Uterus (tissue), 4 donors: ENCODE data around the gene R3HDM2. TPM values are rescaled to one million over a fixed set of nuclear protein-coding genes. Genes with fewer than 3 reads are reported as not detected.
A peak's percentile ranks its signal among the peaks of the same experiment; 100 is the strongest.

Experiments used
- DNase-seq, 2 donors: peaks; one replicate each; pipeline ENCODE4 v3.0.0-alpha.2; 2019 to 2020
- H3K27ac ChIP-seq, 2 donors: fragments of 200-600 bp; sonication (generic); 1 replicate in 1 of 2; 2 replicates in 1 of 2; pipeline ENCODE4 v1.5.1; 2016 to 2018
- H3K27me3 ChIP-seq, 2 donors: fragments of 200-600 bp; sonication (generic); one replicate each; pipeline ENCODE4 v1.5.1; 2018 to 2019; ENCODE audit warnings: control low read depth in 1 of 2
- H3K36me3 ChIP-seq, 2 donors: fragments of 200-600 bp; sonication (generic); one replicate each; pipeline ENCODE4 v1.5.1; 2019; ENCODE audit warnings: control low read depth in 1 of 2
- H3K4me1 ChIP-seq, 2 donors: fragments of 200-600 bp; sonication (generic); one replicate each; pipeline ENCODE4 v1.5.1; 2018 to 2019; ENCODE audit warnings: control low read depth in 1 of 2
- H3K4me3 ChIP-seq, 2 donors: fragments of 200-600 bp; sonication (generic); 1 replicate in 1 of 2; 2 replicates in 1 of 2; pipeline ENCODE4 v1.5.1; 2018 to 2019; ENCODE audit warnings: mild to moderate bottlenecking in 1 of 2
- H3K9me3 ChIP-seq, 2 donors: fragments of 200-600 bp; sonication (generic); one replicate each; pipeline ENCODE4 v1.5.1; 2019; ENCODE audit warnings: control low read depth in 1 of 2
- POLR2A ChIP-seq, 2 donors: fragments of 450-650 bp; IDR thresholded peaks; one replicate each; pipeline ENCODE4 v1.6.1; 2016; ENCODE audit warnings: antibody characterized with exemption in 2 of 2, mild to moderate bottlenecking in 1 of 2, moderate library complexity in 1 of 2
- intact Hi-C: fragments of 100-400 bp; cut with DNase I; formaldehyde crosslinking; loops from one replicate; pipeline ENCODE4 v1.15.1; 2023; ENCODE audit warnings: low total_unique reads
- total RNA-seq, 4 donors: library from RNA; depleted of rRNA in 3 of 4; stranded (reverse); fragments of >200 nt in 3 of 4; gene quantifications; one replicate each; pipeline versions ENCODE4 v1.1.0 to v1.2.4, GENCODE V29; 2014 to 2023
- TF ChIP-seq, protein P1 (sequence below), 4 experiments: fragments of 200-600 bp in 2 of 4; fragments of 450-650 bp in 2 of 4; sonication (generic) in 2 of 4; IDR thresholded peaks; one replicate each; pipeline ENCODE4 v1.5.1; 2016 to 2019; ENCODE audit warnings: antibody characterized with exemption in 4 of 4, mild to moderate bottlenecking in 2 of 4, moderate library complexity in 1 of 4
- donor health status: DM: yes; HTN: yes; CAD: no.

R3HDM2 gene
- total RNA-seq, 4 donors from 2014 or later: 9.4 to 89.0 (median 34.2) TPM

DNA sequence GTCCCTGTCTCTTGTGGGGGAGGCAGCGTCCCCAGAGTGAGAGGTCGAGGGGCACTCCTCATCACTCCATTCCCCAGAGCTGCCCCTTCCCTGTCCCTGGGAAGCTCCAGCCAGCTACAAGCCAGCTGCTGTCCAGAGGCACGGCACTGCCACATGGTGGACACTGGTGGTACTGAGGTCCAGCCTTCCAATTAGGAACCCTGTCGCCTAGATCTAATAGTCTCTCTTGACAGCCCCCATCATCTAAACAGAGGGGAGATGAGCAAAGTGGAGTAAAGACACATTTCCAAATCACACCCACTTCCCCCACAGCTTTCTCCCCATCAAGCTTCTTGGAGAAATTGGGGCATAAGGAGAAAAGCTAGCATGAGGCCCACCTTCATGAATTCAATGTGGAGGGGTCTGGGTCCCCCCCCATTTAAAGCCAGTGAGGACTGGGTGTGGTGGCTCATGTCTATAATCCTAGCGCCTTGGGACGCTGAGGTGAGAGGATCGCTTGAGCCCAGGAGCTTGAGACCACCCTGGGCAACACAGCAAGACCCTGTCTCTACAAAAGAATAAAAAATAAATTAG is 22.2 kb upstream of the R3HDM2 start:
- Histone ChIP-seq H3K27ac (peak overlapping the region in 1 of 2 donors; percentile 57), H3K4me3 (no peak overlapping the region), H3K9me3 (no peaks in the 10 kb centered on the region), H3K4me1 (peaks cover 0 to 7% of the 10 kb centered on the region in 2 donors), H3K27me3 (no peaks in the 10 kb centered on the region), H3K36me3 (no peaks in the 10 kb centered on the region)
- intact Hi-C loops: no loop called here
- no peak for TF ChIP-seq POLR2A (IDR thresholded peaks at IDR 0.05)
- TF ChIP-seq, protein P1, sequence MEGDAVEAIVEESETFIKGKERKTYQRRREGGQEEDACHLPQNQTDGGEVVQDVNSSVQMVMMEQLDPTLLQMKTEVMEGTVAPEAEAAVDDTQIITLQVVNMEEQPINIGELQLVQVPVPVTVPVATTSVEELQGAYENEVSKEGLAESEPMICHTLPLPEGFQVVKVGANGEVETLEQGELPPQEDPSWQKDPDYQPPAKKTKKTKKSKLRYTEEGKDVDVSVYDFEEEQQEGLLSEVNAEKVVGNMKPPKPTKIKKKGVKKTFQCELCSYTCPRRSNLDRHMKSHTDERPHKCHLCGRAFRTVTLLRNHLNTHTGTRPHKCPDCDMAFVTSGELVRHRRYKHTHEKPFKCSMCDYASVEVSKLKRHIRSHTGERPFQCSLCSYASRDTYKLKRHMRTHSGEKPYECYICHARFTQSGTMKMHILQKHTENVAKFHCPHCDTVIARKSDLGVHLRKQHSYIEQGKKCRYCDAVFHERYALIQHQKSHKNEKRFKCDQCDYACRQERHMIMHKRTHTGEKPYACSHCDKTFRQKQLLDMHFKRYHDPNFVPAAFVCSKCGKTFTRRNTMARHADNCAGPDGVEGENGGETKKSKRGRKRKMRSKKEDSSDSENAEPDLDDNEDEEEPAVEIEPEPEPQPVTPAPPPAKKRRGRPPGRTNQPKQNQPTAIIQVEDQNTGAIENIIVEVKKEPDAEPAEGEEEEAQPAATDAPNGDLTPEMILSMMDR (IDR thresholded peaks at IDR 0.05): peak; percentile 85 to 90 (median 88)
- peak; percentile 72 to 75 for DNase-seq

DNA sequence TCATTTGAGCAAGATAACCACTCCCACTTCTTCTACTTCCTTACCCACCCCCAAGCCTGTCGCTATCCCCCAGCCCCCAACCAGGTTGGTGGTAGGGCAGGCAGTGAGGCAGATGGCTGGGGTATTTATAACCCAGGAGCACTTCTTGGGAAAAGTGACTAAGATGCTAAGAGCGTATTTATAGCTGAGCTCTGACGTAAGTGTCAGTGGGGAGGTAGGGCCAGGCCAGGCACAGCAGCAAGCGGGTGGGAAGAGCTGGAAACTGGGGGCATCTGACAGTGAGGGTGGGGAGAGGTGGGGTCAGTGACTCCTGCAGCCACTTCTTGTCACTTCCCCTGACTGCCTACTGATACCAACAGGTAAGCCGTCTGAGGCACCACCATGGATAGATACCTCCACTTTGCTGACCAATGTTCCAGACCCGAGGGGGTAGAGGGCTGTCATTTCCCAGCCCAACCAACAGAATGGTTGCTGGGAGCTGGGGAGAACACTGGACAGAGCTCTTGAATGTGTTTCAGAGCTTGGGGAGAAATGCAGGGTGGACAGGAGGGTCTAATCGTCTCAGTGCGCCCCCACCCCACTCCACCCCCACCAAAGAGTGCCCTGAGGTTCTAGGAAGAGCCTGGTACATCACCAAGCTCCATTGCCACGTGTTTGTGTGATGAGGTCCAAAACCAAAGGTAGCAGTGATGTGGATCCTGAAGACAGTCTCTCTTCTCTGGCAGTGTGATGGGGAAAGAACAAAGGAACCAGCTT is 21.5 kb upstream of the R3HDM2 start:
- H3K36me3 ChIP-seq: no peaks in the 10 kb centered on the region
- DNase-seq: no peak
- no peak for TF ChIP-seq POLR2A (IDR thresholded peaks at IDR 0.05)
- TF ChIP-seq, protein P1 (IDR thresholded peaks at IDR 0.05): no peak
- intact Hi-C loops: no loop called here
- H3K27ac ChIP-seq: peak overlapping the region; percentile 27 to 57
- no peak overlapping the region for H3K4me3 ChIP-seq
- no peaks in the 10 kb centered on the region for H3K27me3 ChIP-seq
- peaks cover 0 to 7% of the 10 kb centered on the region in 2 donors for H3K4me1 ChIP-seq
- no peaks in the 10 kb centered on the region for H3K9me3 ChIP-seq

DNA sequence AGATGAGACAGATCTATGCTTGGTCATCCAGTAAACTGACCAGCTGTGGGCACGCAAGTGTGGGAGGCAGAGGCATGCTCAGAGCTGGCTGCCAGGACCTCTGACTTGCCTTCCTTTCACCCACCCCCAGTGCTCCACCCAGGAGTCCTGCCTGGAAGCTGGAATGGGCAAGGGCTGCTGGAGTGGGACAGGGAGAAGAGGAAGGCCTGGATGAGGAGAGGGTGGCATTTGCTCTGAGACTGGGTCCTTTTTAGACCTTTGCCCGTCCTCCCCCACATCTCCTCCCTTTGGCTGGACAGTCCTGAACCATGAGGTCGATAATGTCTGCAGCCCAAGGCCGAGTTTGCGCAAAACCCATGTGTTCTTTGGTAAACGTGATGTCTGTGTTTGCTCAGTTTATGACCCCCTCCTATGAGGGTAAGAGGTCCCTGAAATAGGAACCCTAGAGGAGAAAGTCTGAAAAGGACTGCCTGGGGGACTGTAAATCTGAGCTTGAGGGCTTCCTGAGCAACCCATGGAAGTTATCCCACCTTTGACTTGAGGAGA is 20.5 kb upstream of the R3HDM2 start:
- intact Hi-C loops: no loop called here
- H3K27ac ChIP-seq: no peak overlapping the region
- no peak overlapping the region for H3K4me3 ChIP-seq
- no peaks in the 10 kb centered on the region for H3K9me3 ChIP-seq
- no peaks in the 10 kb centered on the region for H3K36me3 ChIP-seq
- no peak for TF ChIP-seq POLR2A (IDR thresholded peaks at IDR 0.05)
- TF ChIP-seq, protein P1 (IDR thresholded peaks at IDR 0.05): no peak
- peaks cover 0 to 7% of the 10 kb centered on the region in 2 donors for H3K4me1 ChIP-seq
- H3K27me3 ChIP-seq: no peaks in the 10 kb centered on the region
- DNase-seq: no peak

DNA sequence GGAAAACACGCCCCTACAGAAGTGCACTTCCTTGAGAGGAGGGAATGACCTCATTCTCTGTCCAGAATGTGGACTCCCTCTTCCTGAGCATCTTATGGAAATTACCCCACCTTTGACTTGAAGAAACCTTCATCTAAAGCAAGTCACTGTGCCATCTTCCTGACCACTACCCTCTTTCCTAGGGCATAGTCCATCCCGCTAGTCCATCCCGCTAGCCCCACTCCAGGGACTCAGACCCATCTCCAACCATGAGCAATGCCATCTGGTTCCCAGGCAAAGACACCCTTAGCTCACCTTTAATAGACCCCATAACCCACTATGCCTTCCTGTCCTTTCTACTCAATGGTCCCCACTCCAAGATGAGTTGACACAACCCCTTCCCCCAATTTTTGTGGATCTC is 19.2 kb upstream of the R3HDM2 start:
- H3K9me3 ChIP-seq: no peaks in the 10 kb centered on the region
- no peak for DNase-seq
- intact Hi-C loops: no loop called here
- H3K4me3 ChIP-seq: no peak overlapping the region
- peaks cover 0 to 7% of the 10 kb centered on the region in 2 donors for H3K4me1 ChIP-seq
- no peaks in the 10 kb centered on the region for H3K36me3 ChIP-seq
- no peak overlapping the region for H3K27ac ChIP-seq
- H3K27me3 ChIP-seq: no peaks in the 10 kb centered on the region
- TF ChIP-seq POLR2A (IDR thresholded peaks at IDR 0.05): no peak
- TF ChIP-seq, protein P1 (IDR thresholded peaks at IDR 0.05): no peak

DNA sequence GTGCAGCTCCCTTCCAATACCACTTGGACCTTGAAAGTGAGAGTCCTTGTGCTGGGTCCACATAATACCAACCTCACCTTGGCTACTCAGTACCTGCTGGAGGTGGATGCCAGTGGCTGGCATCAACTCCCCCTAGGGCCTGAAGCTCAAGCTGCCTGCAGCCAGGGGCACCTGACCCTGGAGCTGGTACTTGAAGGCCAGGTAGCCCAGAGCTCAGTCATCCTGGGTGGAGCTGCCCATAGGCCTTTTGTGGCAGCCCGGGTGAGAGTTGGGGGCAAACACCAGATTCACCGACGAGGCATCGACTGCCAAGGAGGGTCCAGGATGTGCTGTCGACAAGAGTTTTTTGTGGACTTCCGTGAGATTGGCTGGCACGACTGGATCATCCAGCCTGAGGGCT is 18.5 kb upstream of the R3HDM2 start:
- no peak for TF ChIP-seq POLR2A (IDR thresholded peaks at IDR 0.05)
- TF ChIP-seq, protein P1 (IDR thresholded peaks at IDR 0.05): no peak
- H3K27ac ChIP-seq: no peak overlapping the region
- DNase-seq: no peak

More for the DNA sequence above, 18.5 kb upstream of the R3HDM2 start:
- intact Hi-C loops: no loop called here
- Histone ChIP-seq H3K27me3 (no peaks in the 10 kb centered on the region), H3K36me3 (no peaks in the 10 kb centered on the region), H3K4me1 (peaks cover 0 to 7% of the 10 kb centered on the region in 2 donors), H3K4me3 (no peak overlapping the region), H3K9me3 (no peaks in the 10 kb centered on the region)
